ENCODE measurements around the gene GTF3C4. TPM values are rescaled to one million over a fixed set of nuclear protein-coding genes. Genes with fewer than 3 reads are reported as not detected.

GTF3C4 gene
- total RNA-seq, 1 experiment from 2014 or later, result 42.5 TPM

- H3K36me3 Mint-ChIP-seq (ENCODE audit: insufficient read depth in 1 of 3, low read depth in 3 of 3), result peaks cover 9 to 46% (median 13%) of the 10 kb centered on the region in 3 experiments; a peak in 6 of 7 replicates
- no peak overlapping the region for H3K4me2 ChIP-seq (ENCODE audit: insufficient read depth, insufficient read length, low read length)
- H3K27ac ChIP-seq (ENCODE audit: insufficient read length, low read depth, low read length), result no peak overlapping the region
These were observed 32.0 kb upstream of the GTF3C4 start for GRCh38 chr9:132638240-132638639.

More at GRCh38 chr9:132638240-132638639, 32.0 kb upstream of the GTF3C4 start:
- Histone ChIP-seq H2AK5ac (ENCODE audit: insufficient read length, low read length) (no peak overlapping the region), H4K8ac (replicated peaks; ENCODE audit: insufficient read length, low read depth, low read length) (no peak overlapping the region), H3K4ac (ENCODE audit: low read depth, low read length) (no peak overlapping the region), H4K91ac (ENCODE audit: insufficient read length, low read depth, low read length) (no peak overlapping the region), H3K27me3 (ENCODE audit: insufficient read depth, low read length) (no peaks in the 10 kb centered on the region), H2BK20ac (ENCODE audit: low read depth, low read length, poor library complexity, severe bottlenecking) (no peak overlapping the region), H2BK120ac (ENCODE audit: low read depth, low read length, poor library complexity, severe bottlenecking) (no peak overlapping the region), H3K14ac (ENCODE audit: insufficient read depth, low read length) (no peak overlapping the region), H2AFZ (ENCODE audit: low read length) (no peak overlapping the region), H3K18ac (ENCODE audit: insufficient read length, low read depth, low read length) (no peak overlapping the region), H3K9ac (ENCODE audit: extremely low read depth, insufficient read length, low read length) (no peak overlapping the region), H3K4me1 (ENCODE audit: insufficient read depth, low read length) (no peaks in the 10 kb centered on the region), H2BK5ac (ENCODE audit: insufficient read length, low read length) (no peak overlapping the region), H3T11ph (ENCODE audit: low read length) (no peak overlapping the region), H3K79me2 (ENCODE audit: insufficient read depth, low read length) (peaks cover 2% of the 10 kb centered on the region; the same call in 1 of the 2 replicates), H2BK15ac (ENCODE audit: low read depth, low read length) (no peak overlapping the region), H4K5ac (ENCODE audit: insufficient read length, low read depth, low read length) (no peak overlapping the region), H3K23me2 (ENCODE audit: insufficient read length, low read depth, low read length, poor library complexity, severe bottlenecking) (no peaks in the 10 kb centered on the region), H3K9me3 (ENCODE audit: control insufficient read depth, low read depth, low read length) (no peaks in the 10 kb centered on the region), H3K56ac (ENCODE audit: insufficient read length, low read depth, low read length) (no peak overlapping the region), H2BK12ac (ENCODE audit: insufficient read length, low read depth, low read length) (no peak overlapping the region), H3K23ac (ENCODE audit: insufficient read length, low read depth, low read length) (no peak overlapping the region), H4K20me1 (ENCODE audit: control insufficient read depth, insufficient read depth, insufficient read length) (no peaks in the 10 kb centered on the region), H3K79me1 (ENCODE audit: insufficient read depth, low read depth, low read length, poor library complexity, severe bottlenecking) (no peaks in the 10 kb centered on the region)
- Mint-ChIP-seq H3K4me3 (no peak overlapping the region), H3K27me3 (ENCODE audit: low read depth) (no peaks in the 10 kb centered on the region), H3K4me1 (no peaks in the 10 kb centered on the region), H3K27ac (no peak overlapping the region), H3K9me3 (no peaks in the 10 kb centered on the region)
- WGBS (ENCODE audit: extremely low coverage, insufficient read length, low lambda C conversion rate), result no CpG with 5 or more reads among the region's 5 CpGs
- no peak for TF ChIP-seq CTCF (conservative IDR thresholded peaks at IDR 0.05)
- no peak for DNase-seq

Measured in H9 (cell line).